NCI-H460 (cell line): ENCODE measurements around the gene ILDR2. TPM values are rescaled to one million over a fixed set of nuclear protein-coding genes. Genes with fewer than 3 reads are reported as not detected.

Experiments
- small RNA-seq, 2 experiments: library from RNA; depleted of rRNA; stranded (forward); fragments of <200 nt; gene quantifications; one replicate each; pipeline ENCODE3, GENCODE V24; 2014
- total RNA-seq: library from RNA; depleted of rRNA; stranded (reverse); fragments of >200 nt; shearing (Covaris generic); gene quantifications from 2 replicates; pipeline ENCODE4 v1.2.3, GENCODE V29; 2014; rRNA removed

The ILDR2 gene
- total RNA-seq, 1 experiment from 2014 or later = 0.22 TPM

Small RNA genes lying within 50 kb of the gene (small RNA-seq; reads per million reads assigned to genes)
- gene RNA5SP65 = 0.12 to 0.59 reads per million in 2 experiments

Other genes with a start within 250 kb of the ILDR2 start
- gene POGK, start 136.1 kb downstream of the ILDR2 start, total RNA-seq = 46.3 and 56.0 TPM in 2 replicates
- gene TADA1, start 99.3 kb downstream of the ILDR2 start, total RNA-seq = 26.2 and 27.0 TPM in 2 replicates
- gene MAEL, start 13.7 kb upstream of the ILDR2 start, total RNA-seq = not detected in 2 replicates
- not detected in 2 replicates for gene GPA33, start 114.8 kb upstream of the ILDR2 start, total RNA-seq
- not detected in 2 replicates for gene STYXL2, start 118.5 kb upstream of the ILDR2 start, total RNA-seq
- 11.5 and 12.3 TPM in 2 replicates for gene POU2F1, start 245.3 kb upstream of the ILDR2 start, total RNA-seq